Measurements from ENCODE around the gene TEX261. TPM values are rescaled to one million over a fixed set of nuclear protein-coding genes. Genes with fewer than 3 reads are reported as not detected.
A peak's percentile ranks its signal among the peaks of the same experiment; 100 is the strongest.

The TEX261 gene
- total and polyA plus RNA-seq, 4 donors = 25.2 to 61.7 (median 43.5) TPM

- WGBS (ENCODE audit: insufficient coverage) = 93% methylated on average over 3 of the region's 3 CpGs
- Histone ChIP-seq H3K27ac (ENCODE audit: low read depth, low read length) (no peak overlapping the region), H3K9me3 (ENCODE audit: control insufficient read depth, insufficient read depth, low read length) (no peaks in the 10 kb centered on the region), H3K36me3 (ENCODE audit: control insufficient read depth, insufficient read depth, low read length) (peaks cover 50% of the 10 kb centered on the region), H3K27me3 (ENCODE audit: control insufficient read depth, insufficient read depth, low read length) (no peaks in the 10 kb centered on the region), H3K4me3 (ENCODE audit: low read depth, low read length) (no peak overlapping the region), H3K4me1 (ENCODE audit: control insufficient read depth, insufficient read depth, low read length) (peaks cover 6% of the 10 kb centered on the region)
- no peak for DNase-seq (ENCODE audit: low read depth in 4 of 6, low spot score in 6 of 6)
These were observed 10.5 kb downstream of the TEX261 start for GRCh38 chr2:70984228-70984575.

- Histone ChIP-seq H3K27me3 (ENCODE audit: control insufficient read depth, insufficient read depth, low read length) (no peaks in the 10 kb centered on the region), H3K27ac (ENCODE audit: low read depth, low read length) (no peak overlapping the region), H3K9me3 (ENCODE audit: control insufficient read depth, insufficient read depth, low read length) (no peaks in the 10 kb centered on the region), H3K36me3 (ENCODE audit: control insufficient read depth, insufficient read depth, low read length) (peaks cover 45% of the 10 kb centered on the region), H3K4me1 (ENCODE audit: control insufficient read depth, insufficient read depth, low read length) (peaks cover 11% of the 10 kb centered on the region), H3K4me3 (ENCODE audit: low read depth, low read length) (no peak overlapping the region)
- DNase-seq (ENCODE audit: low read depth in 4 of 6, low spot score in 6 of 6) = no peak
- WGBS (ENCODE audit: insufficient coverage) = 90% methylated on average over 3 of the region's 8 CpGs
These were observed 11.0 kb downstream of the TEX261 start for GRCh38 chr2:70983506-70984227.

GRCh38 chr2:70982971-70983370, 11.7 kb downstream of the TEX261 start:
- 98% methylated on average over 3 of the region's 3 CpGs for WGBS (ENCODE audit: insufficient coverage)
- Histone ChIP-seq H3K4me1 (ENCODE audit: control insufficient read depth, insufficient read depth, low read length) (peaks cover 17% of the 10 kb centered on the region), H3K9me3 (ENCODE audit: control insufficient read depth, insufficient read depth, low read length) (no peaks in the 10 kb centered on the region), H3K36me3 (ENCODE audit: control insufficient read depth, insufficient read depth, low read length) (peaks cover 38% of the 10 kb centered on the region), H3K4me3 (ENCODE audit: low read depth, low read length) (no peak overlapping the region), H3K27ac (ENCODE audit: low read depth, low read length) (no peak overlapping the region), H3K27me3 (ENCODE audit: control insufficient read depth, insufficient read depth, low read length) (no peaks in the 10 kb centered on the region)
- no peak for DNase-seq (ENCODE audit: low read depth in 4 of 6, low spot score in 6 of 6)

GRCh38 chr2:70981866-70982810, 12.5 kb downstream of the TEX261 start:
- Histone ChIP-seq H3K36me3 (ENCODE audit: control insufficient read depth, insufficient read depth, low read length) (peaks cover 34% of the 10 kb centered on the region), H3K27me3 (ENCODE audit: control insufficient read depth, insufficient read depth, low read length) (no peaks in the 10 kb centered on the region), H3K4me3 (ENCODE audit: low read depth, low read length) (no peak overlapping the region), H3K27ac (ENCODE audit: low read depth, low read length) (no peak overlapping the region), H3K4me1 (ENCODE audit: control insufficient read depth, insufficient read depth, low read length) (peaks cover 21% of the 10 kb centered on the region), H3K9me3 (ENCODE audit: control insufficient read depth, insufficient read depth, low read length) (no peaks in the 10 kb centered on the region)
- WGBS (ENCODE audit: insufficient coverage) = 90% methylated on average over 10 of the region's 14 CpGs
- no peak for DNase-seq (ENCODE audit: low read depth in 4 of 6, low spot score in 6 of 6)

- 83% methylated on average over 1 of the region's 2 CpGs for WGBS (ENCODE audit: insufficient coverage)
- H3K27me3 ChIP-seq (ENCODE audit: control insufficient read depth, insufficient read depth, low read length) = no peaks in the 10 kb centered on the region
- DNase-seq (ENCODE audit: low read depth in 4 of 6, low spot score in 6 of 6) = no peak
- H3K4me1 ChIP-seq (ENCODE audit: control insufficient read depth, insufficient read depth, low read length) = peaks cover 21% of the 10 kb centered on the region
- no peaks in the 10 kb centered on the region for H3K9me3 ChIP-seq (ENCODE audit: control insufficient read depth, insufficient read depth, low read length)
- no peak overlapping the region for H3K4me3 ChIP-seq (ENCODE audit: low read depth, low read length)
- no peak overlapping the region for H3K27ac ChIP-seq (ENCODE audit: low read depth, low read length)
- peaks cover 28% of the 10 kb centered on the region for H3K36me3 ChIP-seq (ENCODE audit: control insufficient read depth, insufficient read depth, low read length)
These were observed 13.3 kb downstream of the TEX261 start for GRCh38 chr2:70981421-70981820.

GRCh38 chr2:70979626-70980025, 15.0 kb downstream of the TEX261 start:
- no peaks in the 10 kb centered on the region for H3K9me3 ChIP-seq (ENCODE audit: control insufficient read depth, insufficient read depth, low read length)
- WGBS (ENCODE audit: insufficient coverage) = 91% methylated on average over 7 of the region's 9 CpGs
- H3K4me1 ChIP-seq (ENCODE audit: control insufficient read depth, insufficient read depth, low read length) = peaks cover 18% of the 10 kb centered on the region
- DNase-seq (ENCODE audit: low read depth in 4 of 6, low spot score in 6 of 6) = no peak
- H3K27ac ChIP-seq (ENCODE audit: low read depth, low read length) = no peak overlapping the region
- no peaks in the 10 kb centered on the region for H3K27me3 ChIP-seq (ENCODE audit: control insufficient read depth, insufficient read depth, low read length)
- H3K4me3 ChIP-seq (ENCODE audit: low read depth, low read length) = no peak overlapping the region
- H3K36me3 ChIP-seq (ENCODE audit: control insufficient read depth, insufficient read depth, low read length) = peaks cover 14% of the 10 kb centered on the region

GRCh38 chr2:70979180-70979488, 15.5 kb downstream of the TEX261 start:
- 12% methylated on average over 16 of the region's 19 CpGs for whole genome bisulfite sequencing (ENCODE audit: insufficient coverage)
- Histone ChIP-seq H3K27me3 (ENCODE audit: control insufficient read depth, insufficient read depth, low read length) (no peaks in the 10 kb centered on the region), H3K4me3 (ENCODE audit: low read depth, low read length) (no peak overlapping the region), H3K27ac (ENCODE audit: low read depth, low read length) (no peak overlapping the region), H3K4me1 (ENCODE audit: control insufficient read depth, insufficient read depth, low read length) (peaks cover 16% of the 10 kb centered on the region), H3K36me3 (ENCODE audit: control insufficient read depth, insufficient read depth, low read length) (peaks cover 12% of the 10 kb centered on the region), H3K9me3 (ENCODE audit: control insufficient read depth, insufficient read depth, low read length) (no peaks in the 10 kb centered on the region)
- no peak for DNase-seq (ENCODE audit: low read depth in 4 of 6, low spot score in 6 of 6)

- peak in 2 of 6 donors; percentile 46 to 66 for DNase-seq (ENCODE audit: low read depth in 4 of 6, low spot score in 6 of 6)
- no peaks in the 10 kb centered on the region for H3K27me3 ChIP-seq (ENCODE audit: control insufficient read depth, insufficient read depth, low read length)
- peak within 1 kb of the TSS; percentile 61 for H3K4me3 ChIP-seq (ENCODE audit: low read depth, low read length)
- H3K4me1 ChIP-seq (ENCODE audit: control insufficient read depth, insufficient read depth, low read length) = peaks cover 16% of the 10 kb centered on the region
- peak within 1 kb of the TSS; percentile 83 for H3K27ac ChIP-seq (ENCODE audit: low read depth, low read length)
- WGBS (ENCODE audit: insufficient coverage) = 2% methylated on average over 67 of the region's 67 CpGs
- H3K9me3 ChIP-seq (ENCODE audit: control insufficient read depth, insufficient read depth, low read length) = no peaks in the 10 kb centered on the region
- peaks cover 12% of the 10 kb centered on the region for H3K36me3 ChIP-seq (ENCODE audit: control insufficient read depth, insufficient read depth, low read length)
These were observed 16.1 kb downstream of the TEX261 start, which contains the start of gene ANKRD53 for GRCh38 chr2:70978341-70979179. Gene ANKRD53, plus strand, starts transcription at chr2:70978630. Its CDS starts 16 bp downstream, at chr2:70978646.

- peaks cover 16% of the 10 kb centered on the region for H3K4me1 ChIP-seq (ENCODE audit: control insufficient read depth, insufficient read depth, low read length)
- peaks cover 12% of the 10 kb centered on the region for H3K36me3 ChIP-seq (ENCODE audit: control insufficient read depth, insufficient read depth, low read length)
- H3K27me3 ChIP-seq (ENCODE audit: control insufficient read depth, insufficient read depth, low read length) = no peaks in the 10 kb centered on the region
- DNase-seq (ENCODE audit: low read depth in 4 of 6, low spot score in 6 of 6) = peak in 2 of 6 donors; percentile 66 to 89
- 10% methylated on average over 2 of the region's 14 CpGs for WGBS (ENCODE audit: insufficient coverage)
- H3K27ac ChIP-seq (ENCODE audit: low read depth, low read length) = peak overlapping the region; percentile 83
- no peaks in the 10 kb centered on the region for H3K9me3 ChIP-seq (ENCODE audit: control insufficient read depth, insufficient read depth, low read length)
- H3K4me3 ChIP-seq (ENCODE audit: low read depth, low read length) = peak overlapping the region; percentile 61
These were observed 17.0 kb downstream of the TEX261 start for GRCh38 chr2:70977605-70978205.

Data from spinal cord (tissue), 10 donors.